Karpas-422 (cell line): ENCODE measurements around the gene SPDYE17. TPM values are rescaled to one million over a fixed set of nuclear protein-coding genes. Genes with fewer than 3 reads are reported as not detected.

Experiments
- small RNA-seq: library from RNA; depleted of rRNA; stranded (forward); fragments of <200 nt; gene quantifications from one replicate; pipeline ENCODE3, GENCODE V24; 2014
- total RNA-seq: library from RNA; depleted of rRNA; stranded (reverse); fragments of >200 nt; shearing (Covaris generic); gene quantifications from 2 replicates; pipeline ENCODE4 v1.2.3, GENCODE V29; 2014; ENCODE audit warnings: low replicate concordance; rRNA removed

SPDYE17 gene
- total RNA-seq, 1 experiment from 2014 or later, result not detected

Small RNA genes lying within 50 kb of the gene (small RNA-seq; reads per million reads assigned to genes)
- not detected for gene RF00019

Other genes starting within 250 kb of the SPDYE17 start
- not detected in 2 replicates for gene SPDYE18, start 30.2 kb upstream of the SPDYE17 start, total RNA-seq
- gene CCDC146, start 90.3 kb upstream of the SPDYE17 start, total RNA-seq, result 3.9 and 14.6 TPM in 2 replicates
- gene FGL2, start 167.5 kb upstream of the SPDYE17 start, total RNA-seq, result 22.6 and 28.1 TPM in 2 replicates